Stimulated activated CD4-positive, alpha-beta T cell treated with anti-CD3 and anti-CD28 coated beads, Interleukin-2, amount 100 ng/mL, for 48 hours (primary cell): ENCODE data around the gene SH3PXD2A.

ENCODE experiments used
- DNase-seq, 2 donors: peaks; one replicate each; pipeline ENCODE4 v3.0.0-alpha.2; 2020

Gene SH3PXD2A

DNA sequence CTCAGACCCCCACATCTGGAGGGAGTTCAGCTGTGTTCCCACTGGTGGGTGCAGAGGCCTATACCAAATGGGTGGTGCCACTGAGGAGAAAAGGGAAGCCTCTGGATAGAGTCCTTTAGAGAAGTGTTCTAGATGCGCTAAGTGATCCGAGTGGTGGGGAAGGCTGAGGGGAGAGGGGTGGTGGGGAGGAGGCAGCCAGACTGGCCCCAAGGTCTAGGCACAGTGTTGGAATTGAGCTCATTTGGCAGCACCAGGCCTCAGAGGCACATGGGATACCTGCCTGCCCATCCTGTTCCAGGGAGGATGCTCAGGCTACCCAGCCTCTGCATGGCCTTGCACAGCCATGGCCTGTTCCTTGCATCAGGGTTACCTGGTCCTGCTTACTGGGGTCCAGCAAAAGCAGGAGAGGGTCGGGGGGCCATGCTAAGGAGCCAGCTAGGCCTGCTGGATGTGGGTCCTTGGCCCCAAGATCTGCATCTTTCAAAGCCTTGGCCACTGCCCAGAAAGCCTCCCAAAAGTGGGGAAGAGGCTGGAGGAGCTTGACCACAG lies 262.3 kb downstream of the SH3PXD2A start:
- DNase-seq, result no peak

DNA sequence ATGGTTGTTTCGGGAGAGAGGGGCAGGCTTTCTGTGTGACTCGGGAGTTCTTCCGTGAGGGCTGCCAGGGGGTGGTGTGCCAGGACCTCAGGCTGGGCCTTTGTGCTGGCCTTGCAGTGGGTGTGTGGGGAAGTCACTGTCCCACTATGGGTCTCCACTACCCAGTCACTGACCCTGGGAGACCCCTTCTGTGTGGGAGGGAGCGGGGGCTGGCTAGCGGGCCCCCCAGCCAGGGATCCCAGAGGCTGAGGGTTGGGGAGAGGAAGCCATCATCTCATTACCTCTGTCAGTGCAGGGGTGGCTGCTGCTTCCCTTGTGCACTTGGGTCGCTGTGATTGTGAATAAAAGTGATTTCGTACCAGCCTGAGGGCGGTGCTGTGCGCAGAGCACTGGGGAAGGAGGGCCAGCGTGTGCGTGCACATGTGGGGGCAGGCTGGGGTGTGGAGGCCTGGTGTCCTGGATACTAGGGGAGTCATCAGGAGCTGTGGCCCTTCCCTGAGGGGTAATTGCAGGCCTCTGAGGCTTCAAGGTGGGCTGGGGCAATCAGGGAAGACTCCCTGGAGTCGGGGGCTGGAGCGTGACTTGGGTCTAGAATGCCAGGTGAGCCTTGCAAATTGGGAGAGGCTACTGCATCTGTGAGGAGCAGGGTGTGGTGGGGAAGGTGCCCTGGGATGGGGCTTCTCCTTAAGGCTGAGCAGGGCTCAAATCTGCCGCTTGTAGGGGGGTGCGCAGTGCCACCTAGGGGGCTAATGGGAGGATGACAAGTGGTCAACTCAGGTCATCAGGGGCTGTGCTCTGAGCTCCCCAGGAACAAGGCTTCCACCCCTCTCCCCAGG lies 263.0 kb downstream of the SH3PXD2A start:
- DNase-seq, result peak; percentile 26 to 30

DNA sequence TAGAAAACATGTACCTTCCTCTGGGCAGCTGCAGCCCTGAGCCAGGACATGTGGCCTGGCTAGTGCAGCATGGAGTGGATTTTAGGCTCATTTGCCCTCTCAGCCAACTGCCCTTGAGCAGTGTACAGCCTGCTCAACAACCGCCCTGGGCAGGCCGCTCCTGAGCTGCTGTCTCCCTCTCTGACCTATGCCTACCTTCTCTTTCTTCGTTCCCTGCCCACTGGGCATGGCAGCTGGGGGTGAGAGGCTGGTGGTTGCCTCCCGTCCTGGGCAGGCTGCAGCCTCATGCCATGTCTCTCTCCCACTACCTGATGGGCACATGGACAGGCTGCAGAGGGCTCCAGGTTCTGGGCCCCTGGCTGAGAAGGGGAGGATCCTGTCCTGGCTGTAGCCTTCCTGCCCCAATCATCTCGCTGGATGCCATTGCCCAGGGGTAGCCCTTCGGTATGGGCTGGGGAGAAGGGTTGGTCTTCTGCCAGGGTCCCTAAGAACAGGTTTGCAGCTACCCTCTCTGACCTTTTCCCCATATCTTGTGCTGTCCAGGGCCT lies 264.6 kb downstream of the SH3PXD2A start:
- no peak for DNase-seq

DNA sequence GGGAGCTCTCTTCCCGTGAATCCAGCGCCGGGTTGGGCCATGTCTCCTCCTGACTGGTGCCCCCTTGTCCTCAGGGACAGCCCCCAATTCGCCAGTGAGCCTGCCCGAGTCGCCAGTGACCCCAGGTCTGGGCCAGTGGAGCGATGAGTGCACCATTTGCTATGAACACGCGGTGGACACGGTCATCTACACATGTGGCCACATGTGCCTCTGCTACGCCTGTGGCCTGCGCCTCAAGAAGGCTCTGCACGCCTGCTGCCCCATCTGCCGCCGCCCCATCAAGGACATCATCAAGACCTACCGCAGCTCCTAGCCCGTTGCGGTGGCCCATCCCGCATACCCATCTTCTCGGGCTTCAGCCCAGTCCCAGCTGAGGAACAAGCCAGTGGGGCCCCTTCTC lies 265.3 kb downstream of the SH3PXD2A start:
- DNase-seq, result no peak

DNA sequence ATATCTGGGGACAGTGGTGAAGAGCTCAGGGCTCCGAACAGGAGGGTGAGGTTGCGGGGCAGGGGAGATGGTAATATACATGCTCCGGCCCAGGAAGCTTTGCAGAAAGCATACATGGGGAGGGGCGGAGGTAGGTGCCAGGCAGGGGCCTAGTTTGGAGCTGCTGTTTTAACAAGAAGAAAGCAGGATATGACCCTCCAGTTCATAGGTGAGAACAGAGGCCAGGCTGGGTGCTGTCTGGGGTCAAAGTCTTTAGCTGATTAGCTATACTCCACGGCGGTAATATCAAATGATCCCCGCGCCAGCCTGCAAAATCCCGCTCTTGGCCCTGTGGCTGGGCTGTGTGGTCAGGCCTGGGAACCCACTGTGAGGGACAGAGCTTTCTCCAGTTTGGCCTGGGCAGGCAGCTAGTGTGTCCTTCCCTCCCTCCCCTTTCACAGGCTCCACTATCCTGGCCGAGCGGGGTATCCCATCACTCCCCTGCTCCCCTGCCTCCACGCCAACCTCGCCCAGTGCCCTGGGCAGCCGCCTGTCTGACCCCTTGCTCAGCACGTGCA lies 266.2 kb downstream of the SH3PXD2A start:
- no peak for DNase-seq

DNA sequence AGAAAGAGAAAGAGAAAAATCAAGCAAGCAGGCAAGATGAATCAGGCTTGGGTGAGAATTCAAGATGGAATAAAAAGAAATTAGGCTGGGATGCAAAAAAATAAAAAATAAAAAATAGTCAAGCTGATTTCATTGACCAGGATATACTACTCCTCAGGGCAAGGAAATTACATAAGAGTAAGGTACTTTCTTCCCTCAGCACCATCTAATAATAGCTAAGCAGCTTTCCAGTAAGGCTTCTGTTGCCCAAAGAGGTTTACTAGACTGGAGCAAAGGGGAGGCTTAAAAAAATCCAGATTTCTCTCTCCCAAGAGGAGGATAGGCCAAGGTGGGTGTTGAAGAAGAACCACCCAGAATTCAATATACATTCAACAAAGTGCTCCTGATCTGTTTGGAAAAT lies 268.3 kb downstream of the SH3PXD2A start:
- no peak for DNase-seq

DNA sequence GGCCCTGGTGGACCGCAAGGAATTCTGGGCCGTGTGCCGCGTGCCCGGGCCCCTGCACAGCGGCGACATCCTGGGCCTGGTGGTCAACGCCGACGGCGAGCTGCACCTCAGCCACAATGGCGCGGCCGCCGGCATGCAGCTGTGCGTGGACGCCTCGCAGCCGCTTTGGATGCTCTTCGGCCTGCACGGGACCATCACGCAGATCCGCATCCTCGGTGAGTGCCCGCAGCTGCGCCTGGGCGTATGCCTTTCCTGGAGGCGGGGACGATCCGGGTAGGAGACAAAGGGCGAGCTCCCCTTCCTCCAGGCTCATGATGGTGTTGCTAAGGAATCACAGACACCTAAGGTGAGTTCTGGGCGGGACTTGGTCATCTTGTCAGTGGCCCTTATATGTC lies 270.4 kb downstream of the SH3PXD2A start:
- no peak for DNase-seq

DNA sequence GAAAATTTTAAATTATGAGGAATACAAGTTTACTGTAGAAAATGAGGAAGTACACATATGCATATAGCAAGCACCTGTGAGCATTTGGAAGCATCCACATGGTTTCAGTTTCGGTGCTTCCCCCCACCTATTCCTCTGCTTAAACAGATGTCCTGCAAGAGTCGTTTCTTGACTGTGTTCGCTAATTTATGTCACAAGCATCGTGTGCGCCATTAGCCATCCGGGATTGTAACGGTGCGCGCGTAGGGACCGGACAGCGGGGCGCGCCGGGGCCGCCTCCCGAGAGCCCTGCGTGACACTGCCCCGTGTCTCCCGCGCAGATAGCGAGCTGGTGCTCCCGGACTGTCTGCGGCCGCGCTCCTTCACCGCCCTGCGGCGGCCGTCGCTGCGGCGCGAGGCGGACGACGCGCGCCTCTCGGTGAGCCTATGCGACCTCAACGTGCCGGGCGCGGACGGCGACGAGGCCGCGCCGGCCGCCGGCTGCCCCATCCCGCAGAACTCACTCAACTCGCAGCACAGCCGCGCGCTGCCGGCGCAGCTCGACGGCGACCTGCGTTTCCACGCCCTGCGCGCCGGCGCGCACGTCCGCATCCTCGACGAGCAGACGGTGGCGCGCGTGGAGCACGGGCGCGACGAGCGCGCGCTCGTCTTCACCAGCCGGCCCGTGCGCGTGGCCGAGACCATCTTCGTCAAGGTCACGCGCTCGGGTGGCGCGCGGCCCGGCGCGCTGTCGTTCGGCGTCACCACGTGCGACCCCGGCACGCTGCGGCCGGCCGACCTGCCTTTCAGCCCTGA lies 271.0 kb downstream of the SH3PXD2A start:
- DNase-seq, result peak; percentile 35 to 61

DNA sequence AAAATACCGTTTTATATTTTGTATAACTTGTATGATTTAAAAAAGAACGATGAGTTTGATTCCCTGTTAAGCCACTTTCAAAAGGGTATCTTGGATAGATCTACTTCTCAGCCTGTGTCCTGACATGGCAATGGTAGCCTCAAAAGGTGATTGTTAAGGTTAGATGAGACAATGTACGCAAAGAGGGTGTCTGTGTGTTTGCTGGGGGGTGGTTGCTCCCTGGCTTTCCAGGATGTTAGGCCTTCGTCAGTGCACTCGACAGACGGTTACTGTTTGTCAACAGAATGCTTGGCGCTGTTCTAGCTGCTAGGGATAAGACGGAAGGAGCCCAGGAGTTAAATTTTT lies 271.5 kb downstream of the SH3PXD2A start:
- no peak for DNase-seq

DNA sequence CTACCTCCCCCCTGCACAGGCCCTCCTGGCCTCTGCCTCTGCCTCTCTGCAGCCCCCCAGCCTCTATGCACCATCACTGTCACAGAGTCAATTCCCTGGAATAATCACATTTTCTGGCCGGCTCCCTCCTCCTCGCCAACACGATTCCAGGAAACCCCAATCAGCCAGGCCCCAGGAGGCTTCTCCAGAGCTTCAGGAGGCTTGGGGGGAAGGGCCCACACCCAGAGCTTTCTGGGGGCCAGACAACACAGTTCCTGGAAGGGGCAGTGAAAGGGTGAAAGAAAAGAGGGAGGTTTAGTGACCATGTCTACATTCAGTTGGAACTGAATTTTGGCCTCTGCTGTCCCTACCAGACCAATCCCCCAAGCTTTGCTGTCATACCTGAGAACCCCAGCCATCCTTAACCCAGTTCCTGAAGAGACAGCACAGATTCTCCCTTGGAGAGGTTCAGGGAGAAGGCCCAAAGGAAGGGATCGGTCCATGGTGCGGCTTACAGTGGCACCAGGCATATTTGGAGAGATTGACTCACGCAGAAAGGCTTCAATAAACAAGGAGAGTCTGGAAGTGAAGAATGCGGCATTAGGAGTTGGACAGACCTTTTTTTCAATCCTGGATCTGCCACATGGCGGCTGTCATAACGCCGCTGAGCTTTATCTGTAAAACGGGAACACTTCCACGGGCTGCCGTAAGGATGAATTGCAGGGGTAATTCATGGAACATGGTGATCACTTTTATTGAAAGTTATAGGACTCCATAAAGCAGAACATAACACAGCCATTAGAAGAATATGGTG lies 272.8 kb downstream of the SH3PXD2A start:
- DNase-seq, result no peak

DNA sequence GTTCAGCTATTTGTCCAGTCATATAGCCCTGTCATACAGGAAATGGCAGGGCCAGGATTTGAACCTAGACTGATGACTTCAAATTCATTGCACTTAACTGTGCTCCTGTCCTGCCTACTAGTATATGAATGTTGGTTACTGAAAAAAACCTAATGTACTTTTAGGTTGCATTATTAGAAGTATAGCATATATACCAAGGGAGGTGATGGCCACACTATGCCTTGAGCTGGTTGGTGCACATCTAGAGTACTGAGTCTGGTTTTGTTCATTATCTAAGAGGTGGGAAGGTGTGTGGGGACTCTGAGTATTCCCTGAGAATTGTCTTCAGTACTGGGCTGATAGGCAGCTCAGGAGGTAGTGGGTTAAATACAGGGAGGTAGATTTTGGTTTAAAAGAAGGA lies 273.9 kb downstream of the SH3PXD2A start:
- no peak for DNase-seq

DNA sequence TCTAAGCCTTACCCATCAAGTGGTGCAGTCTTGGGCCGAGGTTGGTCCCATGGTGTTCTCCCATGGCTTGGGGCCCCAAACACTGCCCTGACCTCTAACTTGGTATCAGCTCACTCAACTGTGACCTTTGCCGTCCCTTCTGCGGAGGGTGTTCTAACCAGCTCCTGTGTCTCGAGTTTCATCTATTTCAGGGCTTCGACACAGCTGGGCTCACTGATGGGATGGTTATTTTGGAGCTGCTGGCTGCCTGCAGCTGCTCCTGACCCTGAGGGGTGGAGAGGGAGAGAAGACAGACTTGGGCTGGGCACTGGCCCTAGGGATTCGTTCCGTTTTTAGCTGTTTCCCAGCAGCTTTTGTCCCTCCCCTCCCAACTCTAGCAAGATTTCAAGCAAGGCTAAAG lies 274.9 kb downstream of the SH3PXD2A start:
- DNase-seq, result no peak

DNA sequence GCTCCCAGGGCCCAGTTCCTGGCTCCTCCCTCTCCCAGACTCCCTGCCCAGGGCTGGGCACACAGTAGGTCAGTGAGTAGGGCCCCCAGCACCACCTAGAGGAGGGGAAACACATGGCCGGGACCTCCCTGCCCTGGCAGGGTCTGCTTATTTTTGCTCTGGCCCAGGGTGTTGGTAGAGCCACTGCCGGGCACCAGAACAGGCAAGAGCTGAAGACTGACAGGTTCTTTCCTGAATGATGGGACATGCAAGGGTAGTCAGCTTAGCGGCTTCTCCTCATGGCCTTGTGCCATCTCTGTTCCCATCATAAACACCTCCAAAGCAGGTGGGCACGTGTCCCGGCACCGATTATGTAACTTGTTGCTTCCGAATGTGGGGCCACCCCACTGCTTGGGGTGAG lies 275.4 kb downstream of the SH3PXD2A start:
- no peak for DNase-seq

DNA sequence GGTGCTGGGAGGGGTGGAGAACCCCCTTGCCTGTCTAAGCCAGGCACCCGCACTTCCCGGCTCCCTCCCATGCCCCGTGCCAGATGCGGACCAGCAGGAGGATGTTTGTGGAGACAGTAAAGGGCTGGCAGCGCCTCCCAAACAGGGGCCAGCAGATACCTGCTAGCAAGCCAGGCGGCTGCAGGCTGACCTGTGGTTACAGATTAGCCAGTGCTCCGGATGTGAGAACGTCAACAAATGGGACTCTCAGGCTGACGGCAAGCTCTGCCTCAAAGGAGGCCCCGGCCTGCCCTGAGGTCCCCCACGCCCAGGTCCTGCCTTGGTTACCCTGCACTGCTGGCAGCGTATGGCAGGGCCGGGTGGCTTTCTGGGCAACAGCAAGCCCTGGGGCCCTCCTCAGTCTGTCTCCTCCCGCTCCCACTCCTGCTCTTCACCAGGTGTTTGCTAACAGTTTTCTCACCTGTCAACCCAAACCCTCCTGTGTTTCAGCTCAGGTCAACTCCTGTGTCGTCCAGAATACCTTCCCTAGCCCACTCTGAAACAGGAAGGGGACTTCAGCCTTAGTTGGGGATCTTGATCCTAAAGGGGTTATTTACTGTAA lies 276.5 kb downstream of the SH3PXD2A start:
- DNase-seq, result no peak

DNA sequence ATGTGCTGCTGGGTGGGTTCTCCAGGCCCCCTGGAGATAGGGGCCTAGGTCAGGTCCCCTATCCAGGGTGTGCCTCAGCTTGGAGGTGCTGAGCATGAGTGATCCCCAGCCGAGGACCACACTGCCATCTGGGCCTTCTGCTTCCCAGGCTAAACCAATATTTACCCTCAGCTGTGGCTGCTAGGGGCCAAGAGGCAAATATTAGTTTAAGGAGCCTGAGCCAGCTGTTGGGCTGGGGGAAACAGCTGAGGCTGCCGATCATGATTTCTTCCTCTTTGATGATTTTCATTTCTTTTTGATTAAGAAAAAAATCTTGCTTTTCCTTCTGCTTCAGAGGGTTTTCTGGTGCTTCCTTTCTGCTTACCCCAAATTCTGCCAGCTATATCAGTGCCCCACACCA lies 278.5 kb downstream of the SH3PXD2A start:
- DNase-seq, result no peak

DNA sequence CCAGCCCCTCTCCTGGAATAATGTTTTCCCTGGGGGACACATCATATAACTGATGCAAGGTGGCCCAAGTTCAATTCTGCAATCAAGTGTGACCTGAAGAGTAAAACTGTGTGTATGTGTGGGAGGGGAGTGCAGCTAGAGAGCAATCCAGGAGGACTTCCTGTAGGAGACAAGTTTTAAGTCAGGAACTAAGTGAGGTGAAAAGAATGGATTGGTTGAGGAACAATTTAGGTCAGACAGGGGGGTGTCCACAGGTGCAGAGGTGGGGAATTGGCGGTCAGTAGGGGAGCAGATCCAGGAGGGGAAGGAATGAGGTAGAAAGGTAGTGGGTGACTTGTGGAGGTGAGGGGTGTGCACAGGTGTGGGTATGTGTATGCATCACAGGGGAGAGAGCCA lies 279.3 kb downstream of the SH3PXD2A start:
- DNase-seq, result no peak

DNA sequence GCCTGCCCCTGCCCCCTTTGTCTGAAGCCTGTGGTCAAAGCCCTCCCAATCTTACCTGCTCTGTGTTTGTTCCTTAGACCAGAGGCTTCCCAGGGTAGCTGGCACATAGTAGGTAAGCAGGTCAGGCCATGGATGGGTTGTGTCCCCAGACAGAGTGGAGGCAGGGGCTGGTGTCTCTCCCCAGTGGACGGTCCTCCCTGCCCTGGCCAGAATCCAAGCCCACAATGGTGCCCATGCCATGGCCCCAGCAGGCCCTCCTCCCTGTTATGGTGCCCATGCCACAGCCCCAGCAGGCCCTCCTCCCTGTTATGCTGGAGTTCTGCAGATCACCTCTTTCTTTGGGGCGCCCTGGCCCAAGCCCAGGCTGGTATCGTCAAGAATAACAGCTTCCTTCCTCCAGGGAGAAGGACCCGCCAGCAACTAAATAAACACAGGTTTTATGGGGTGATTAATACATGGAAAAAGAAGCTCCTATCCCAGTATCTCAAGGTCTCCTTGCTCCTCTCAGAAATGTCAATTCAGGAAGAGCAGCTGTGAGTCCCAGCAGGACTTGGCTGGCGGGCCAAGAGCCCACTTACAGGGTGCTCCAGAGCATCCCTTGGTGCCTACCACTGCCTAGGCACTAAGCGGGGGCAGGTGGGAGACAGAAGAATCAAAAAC lies 279.8 kb downstream of the SH3PXD2A start:
- no peak for DNase-seq

DNA sequence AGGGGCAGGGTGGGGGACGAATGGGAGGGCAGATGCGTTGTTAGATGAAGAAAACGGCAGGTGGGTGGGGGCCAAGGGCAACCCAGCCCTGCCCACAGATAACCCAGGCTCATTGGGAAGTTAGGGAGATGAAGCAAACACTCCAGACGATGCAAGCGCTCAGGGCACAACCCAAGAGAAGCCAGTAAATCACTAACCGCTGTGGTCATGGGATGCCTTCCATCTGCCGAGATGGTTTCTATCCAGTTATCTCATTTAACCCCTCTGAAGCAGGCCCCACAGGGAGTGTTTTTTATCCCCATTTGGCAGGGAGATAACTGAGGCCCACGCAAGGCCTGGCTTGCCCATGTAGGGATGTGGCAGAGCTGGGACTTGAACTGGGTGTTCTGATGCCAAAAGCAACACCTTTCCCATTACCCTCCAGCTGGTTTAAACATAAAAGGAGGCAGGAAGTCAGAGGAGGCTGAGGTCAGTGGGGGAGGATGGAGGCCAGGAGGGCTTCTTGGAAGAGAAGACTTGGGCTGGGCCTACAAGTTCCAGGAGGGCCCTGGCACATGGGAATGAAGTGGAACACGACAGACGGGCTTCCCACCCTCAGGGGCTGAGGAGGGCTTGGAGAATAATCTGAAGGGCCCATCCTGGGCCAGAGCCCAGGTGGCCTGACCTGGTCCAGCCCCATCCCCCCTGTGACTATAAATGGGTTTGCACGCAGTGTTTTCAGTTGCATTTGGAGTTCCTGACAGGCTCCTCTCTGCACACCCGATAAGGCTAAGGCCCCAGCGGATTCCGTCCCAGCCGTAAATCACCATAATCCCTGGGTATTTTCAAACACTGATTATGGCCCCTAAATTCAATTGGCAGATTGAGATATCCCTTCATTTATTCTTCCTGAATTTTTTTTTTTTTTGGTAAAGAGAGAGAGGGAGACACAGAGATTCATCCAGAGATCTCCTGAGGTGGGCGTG lies 281.0 kb downstream of the SH3PXD2A start:
- DNase-seq, result no peak

DNA sequence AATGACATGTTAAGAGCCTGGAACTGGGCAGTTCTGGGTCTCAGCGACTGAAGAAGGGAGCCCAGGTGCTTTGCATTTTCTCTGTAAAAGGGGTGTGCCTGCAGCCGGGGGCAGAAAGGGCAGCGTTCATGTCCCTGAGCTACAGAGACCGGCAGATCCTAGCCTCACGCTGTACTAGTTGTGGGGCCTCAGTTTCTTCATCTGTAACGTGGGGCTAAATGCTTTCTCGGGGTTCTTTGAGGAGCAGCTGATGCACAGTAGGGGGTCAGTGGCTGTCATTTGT lies 282.2 kb downstream of the SH3PXD2A start:
- no peak for DNase-seq

DNA sequence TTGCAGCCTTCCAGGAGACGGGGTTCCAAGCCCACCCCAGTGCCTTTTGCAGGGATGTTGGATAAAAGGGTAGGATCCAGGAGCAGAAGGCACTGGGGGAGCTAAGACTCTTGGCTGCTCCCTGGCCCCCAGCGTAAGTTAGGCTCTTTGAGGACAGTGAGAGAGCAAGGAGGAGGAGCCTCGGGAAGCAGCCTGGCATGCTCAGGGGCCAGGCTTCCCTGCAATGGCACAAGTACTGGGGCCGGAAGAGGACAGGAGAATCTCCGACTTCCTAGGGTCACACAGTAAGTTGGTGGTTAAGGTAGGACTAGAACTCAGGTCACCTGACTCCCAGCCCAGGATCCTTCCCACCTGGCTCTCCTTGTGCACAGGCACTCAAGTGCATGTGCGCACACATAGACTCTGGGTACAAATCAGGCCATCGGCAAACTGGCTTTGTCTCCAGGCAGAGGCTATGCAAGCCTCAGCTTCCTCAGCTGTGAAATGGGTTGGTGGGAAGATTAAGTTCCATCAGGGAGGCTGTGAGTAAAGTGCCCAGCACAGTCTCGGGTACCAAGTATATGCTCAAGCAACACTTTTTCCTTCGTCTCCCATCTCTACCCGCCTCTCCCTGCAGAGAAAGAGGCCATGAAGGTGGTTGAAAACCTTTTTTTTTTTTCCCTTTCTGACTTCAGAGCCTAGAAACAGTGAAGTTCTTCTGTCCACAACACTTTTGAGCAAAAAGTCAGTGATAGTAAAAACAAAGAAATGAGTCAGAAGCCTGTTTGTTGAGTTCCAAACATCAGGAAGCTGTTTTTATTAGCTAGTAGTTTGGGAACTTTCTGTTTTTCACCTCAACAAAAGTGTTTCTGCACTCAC lies 282.8 kb downstream of the SH3PXD2A start:
- DNase-seq, result no peak
